Effector CD8-positive, alpha-beta T cell (primary cell): ENCODE measurements around the gene FOXP2.
"Not testable (repeated sequence)": the region's sequence is repeated elsewhere in the genome, so short reads cannot be mapped to it uniquely, and the experiment has no call there.

Experiments
- DNase-seq: peaks from one replicate; lab custom pipeline; 2025; lab: John Stamatoyannopoulos, UW

The FOXP2 gene

GRCh38 chr7:114422507-114423501 is 8.2 kb downstream of the FOXP2 start:
- DNase-seq: no peak

- DNase-seq: no peak
Measured at GRCh38 chr7:114426382-114426781, 11.8 kb downstream of the FOXP2 start.

GRCh38 chr7:114426824-114427223 is 12.2 kb downstream of the FOXP2 start:
- DNase-seq: no peak

DNA sequence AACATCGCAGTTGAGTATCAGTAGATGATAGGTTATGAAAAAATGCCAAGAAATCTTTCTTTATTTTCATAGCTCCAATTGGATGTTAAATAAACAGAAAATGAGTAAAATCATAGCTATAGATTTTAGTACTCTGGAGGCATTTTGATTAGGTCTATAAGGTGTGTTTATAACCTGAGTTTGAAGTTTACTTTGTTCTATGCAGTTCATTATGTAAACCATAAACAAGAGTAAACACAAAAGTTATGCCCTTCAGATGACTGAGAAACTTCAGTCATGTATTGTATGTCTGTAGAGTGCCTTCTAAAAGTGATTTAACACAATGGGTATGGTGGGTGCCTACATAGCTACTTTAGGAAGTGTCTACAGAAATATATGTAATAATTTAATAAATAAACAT is 13.6 kb downstream of the FOXP2 start:
- no peak for DNase-seq

- DNase-seq: no peak
Measured at GRCh38 chr7:114431189-114431588, 16.6 kb downstream of the FOXP2 start.

DNA sequence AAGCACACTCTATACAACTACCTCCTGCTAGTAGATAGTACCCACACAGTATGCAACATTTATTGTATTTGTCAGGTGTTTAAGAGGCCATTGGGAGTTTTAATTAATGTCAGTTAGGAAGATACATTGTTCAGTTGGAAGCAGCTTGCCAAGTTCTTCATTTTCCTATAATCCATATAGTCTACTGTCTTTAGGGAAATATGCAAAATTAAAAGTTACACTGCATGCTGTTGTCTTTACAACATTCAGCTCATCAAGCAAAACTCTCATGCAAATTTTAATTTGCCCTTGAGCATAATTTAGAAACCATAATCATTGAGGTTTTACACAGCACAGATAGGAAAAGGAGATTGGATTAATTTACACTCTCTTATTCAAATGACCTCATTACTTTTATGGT is 17.4 kb downstream of the FOXP2 start:
- no peak for DNase-seq

- DNase-seq: no peak
Measured at GRCh38 chr7:114432703-114433102, 18.1 kb downstream of the FOXP2 start.

DNA sequence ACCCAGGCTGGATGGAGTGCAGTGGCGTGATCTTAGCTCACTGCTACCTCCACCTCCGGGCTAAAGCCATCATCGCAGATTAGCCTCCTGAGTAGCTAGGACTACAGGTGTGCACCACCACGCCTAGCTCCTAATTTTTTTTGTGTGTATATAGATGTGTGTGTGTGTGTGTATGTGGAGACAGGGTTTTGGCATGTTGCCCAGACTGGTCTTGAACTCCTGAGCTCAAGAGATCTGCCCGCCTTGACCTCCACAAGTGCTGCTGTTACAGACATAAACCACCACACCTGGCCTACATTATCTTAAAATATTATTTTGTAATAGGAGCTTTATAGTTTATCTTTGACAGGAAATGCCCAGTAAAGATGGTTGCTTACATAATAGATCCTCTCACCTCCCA is 25.0 kb downstream of the FOXP2 start:
- DNase-seq: no peak

DNA sequence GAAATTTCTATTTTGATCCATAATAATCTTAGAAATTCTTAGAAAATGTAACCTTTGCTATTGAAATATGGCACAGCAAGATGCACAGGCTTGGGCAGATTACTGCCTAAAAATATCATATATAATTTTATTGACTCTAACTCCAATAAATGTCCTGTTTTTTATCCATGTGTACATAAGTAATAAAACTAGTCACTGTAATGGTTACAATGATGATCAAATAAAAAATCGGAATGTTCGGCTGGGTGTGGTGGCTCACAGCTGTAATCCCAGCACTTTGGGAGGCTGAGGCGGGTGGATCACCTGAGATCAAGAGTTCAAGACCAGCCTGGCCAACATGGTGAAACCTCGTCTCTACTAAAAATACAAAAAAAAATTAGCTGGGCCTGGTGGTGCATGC is 26.3 kb downstream of the FOXP2 start:
- not testable (repeated sequence) for DNase-seq

DNA sequence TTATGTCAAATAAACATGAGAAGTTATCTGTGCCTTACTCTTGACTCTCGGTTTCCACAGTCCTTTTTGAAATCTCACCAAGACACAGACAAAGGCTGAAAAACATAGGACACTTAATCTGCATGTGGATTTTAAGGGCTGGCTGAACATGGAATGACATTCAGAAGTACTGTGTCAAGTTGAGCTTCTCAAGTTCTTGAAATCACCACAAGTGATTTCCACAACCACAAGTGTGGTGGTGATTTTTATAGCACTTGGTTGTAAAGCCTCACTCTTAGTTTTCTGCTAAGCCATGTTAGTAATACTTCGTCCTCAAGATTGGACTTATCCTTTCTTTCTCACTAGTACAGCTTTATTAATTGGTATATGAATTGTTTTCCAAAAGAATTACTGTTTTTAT is 29.6 kb downstream of the FOXP2 start:
- DNase-seq: no peak

DNA sequence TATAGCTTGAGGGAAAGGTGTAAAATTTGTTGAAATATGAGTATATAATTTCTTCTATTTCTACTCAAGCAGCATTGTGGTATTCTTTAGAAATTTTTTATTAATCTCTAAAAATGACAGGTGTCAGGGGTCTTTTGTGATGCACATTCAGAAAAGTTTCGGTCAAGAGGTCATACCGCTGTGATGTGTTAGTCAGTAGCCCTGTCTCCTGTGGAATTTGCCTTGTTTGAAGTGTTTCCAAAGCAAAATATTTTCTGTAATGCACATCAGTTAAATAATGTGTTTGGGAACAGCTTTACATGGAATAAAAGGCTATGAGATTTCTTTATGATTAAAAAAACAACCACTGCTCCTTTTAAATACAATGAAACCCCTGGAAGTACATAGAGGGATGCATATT is 35.8 kb downstream of the FOXP2 start:
- no peak for DNase-seq

- no peak for DNase-seq
Measured at GRCh38 chr7:114459574-114459973, 45.0 kb downstream of the FOXP2 start.

- DNase-seq: no peak
Measured at GRCh38 chr7:114460021-114460420, 45.4 kb downstream of the FOXP2 start.

- DNase-seq: no peak
Measured at GRCh38 chr7:114466917-114467316, 52.3 kb downstream of the FOXP2 start.

DNA sequence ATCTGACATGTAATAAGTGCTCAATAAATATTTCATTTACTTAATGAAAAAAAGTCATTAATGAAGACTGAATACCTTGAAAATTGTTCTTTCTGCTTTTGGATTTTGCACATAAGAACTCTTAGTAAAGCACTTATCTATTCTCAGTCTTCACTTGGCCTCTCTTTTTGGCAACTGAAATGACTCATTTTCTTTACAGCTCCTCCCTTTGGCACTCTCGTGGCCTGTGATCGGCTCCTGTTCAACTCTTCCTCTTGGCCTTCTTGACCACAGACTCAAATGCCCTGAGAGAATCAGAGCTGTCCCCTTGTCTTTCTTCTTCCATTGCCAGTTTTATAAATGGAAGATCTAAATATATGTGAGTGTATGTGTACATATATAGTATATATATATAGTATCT is 54.2 kb downstream of the FOXP2 start:
- DNase-seq: no peak

GRCh38 chr7:114472896-114473512 is 58.4 kb downstream of the FOXP2 start:
- DNase-seq: no peak

DNA sequence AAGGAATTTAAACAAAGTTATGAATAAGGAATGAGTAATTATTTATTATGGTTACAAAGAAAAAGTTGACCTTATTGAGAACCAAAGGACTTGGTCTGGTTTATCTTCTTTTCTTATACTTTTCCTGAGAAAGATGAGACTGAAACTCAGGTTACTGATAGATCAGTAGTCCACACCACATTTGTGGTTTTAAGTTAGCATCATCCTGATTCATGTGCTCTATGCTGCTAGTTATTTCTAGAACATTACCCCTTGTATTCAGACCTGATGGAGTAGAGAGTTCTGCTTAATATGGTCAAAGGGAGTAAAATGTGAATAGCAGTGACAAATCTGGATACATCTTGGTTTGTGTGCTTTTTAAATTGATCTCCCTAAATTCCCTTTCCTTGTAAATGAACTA is 63.8 kb downstream of the FOXP2 start:
- DNase-seq: no peak

GRCh38 chr7:114481999-114482398 is 67.4 kb downstream of the FOXP2 start:
- no peak for DNase-seq

GRCh38 chr7:114484226-114484625 is 69.6 kb downstream of the FOXP2 start:
- no peak for DNase-seq

DNA sequence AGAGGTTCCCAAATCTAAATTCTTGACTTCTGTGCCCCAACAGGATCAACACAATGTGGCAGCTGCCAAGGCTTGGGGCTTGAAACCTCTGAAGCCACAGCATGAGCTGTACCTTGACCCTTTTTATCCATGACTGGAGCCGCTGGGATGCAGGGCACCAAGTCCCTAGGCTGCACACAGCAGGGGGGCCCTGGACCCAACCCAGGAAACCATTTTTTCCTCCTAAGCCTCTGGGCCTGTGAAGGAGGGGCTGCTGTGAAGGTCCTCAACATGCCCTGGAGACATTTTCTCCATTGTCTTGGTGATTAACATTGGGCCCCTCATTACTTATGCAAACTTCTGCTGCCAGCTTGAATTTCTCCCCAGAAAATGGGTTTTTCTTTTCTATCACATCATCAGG is 72.6 kb downstream of the FOXP2 start:
- no peak for DNase-seq

- no peak for DNase-seq
Measured at GRCh38 chr7:114488696-114489095, 74.1 kb downstream of the FOXP2 start.

DNA sequence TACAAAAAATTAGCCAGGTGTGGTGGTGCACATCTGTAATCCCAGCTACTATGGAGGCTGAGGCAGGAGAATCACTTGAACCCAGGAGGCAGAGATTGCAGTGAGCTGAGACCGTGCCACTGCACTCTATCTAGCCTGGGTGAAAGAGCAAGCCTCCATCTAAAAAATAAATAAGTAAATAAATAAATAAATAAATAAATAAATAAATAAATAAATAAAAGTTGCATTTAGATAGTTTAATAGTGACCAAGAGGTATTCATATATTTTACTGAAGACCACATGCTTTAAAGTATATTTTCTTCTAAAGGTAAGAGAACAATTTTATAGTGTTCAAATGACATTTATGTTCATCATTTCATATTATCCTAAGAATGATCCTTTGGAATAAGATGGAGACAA is 82.9 kb downstream of the FOXP2 start:
- not testable (repeated sequence) for DNase-seq
